IgD-negative memory B cell (primary cell): ENCODE data around the gene PIERCE2. TPM values are rescaled to one million over a fixed set of nuclear protein-coding genes. Genes with fewer than 3 reads are reported as not detected.
A peak's percentile ranks its signal among the peaks of the same experiment; 100 is the strongest.
"Not testable (repeated sequence)": the region's sequence is repeated elsewhere in the genome, so short reads cannot be mapped to it uniquely, and the experiment has no call there.

Experiments
- H3K27ac Mint-ChIP-seq, 3 donors: one replicate each; pipeline ENCODE4 v1.8.0; 2020 to 2022; ENCODE audit warnings: mild to moderate bottlenecking in 3 of 3, mixed read lengths in 3 of 3, moderate library complexity in 1 of 3
- H3K27me3 Mint-ChIP-seq: one replicate; pipeline ENCODE4 v1.8.0; 2021; ENCODE audit warnings: mixed read lengths
- H3K36me3 Mint-ChIP-seq: one replicate; pipeline ENCODE4 v1.8.0; 2020; ENCODE audit warnings: mild to moderate bottlenecking, mixed read lengths
- H3K4me1 Mint-ChIP-seq, 3 donors: one replicate each; pipeline ENCODE4 v1.8.0; 2020 to 2022; ENCODE audit warnings: mixed read lengths in 3 of 3, mild to moderate bottlenecking in 1 of 3
- H3K4me3 Mint-ChIP-seq, 4 donors: one replicate each; pipeline ENCODE4 v1.8.0; 2020 to 2022; ENCODE audit warnings: mild to moderate bottlenecking in 4 of 4, mixed read lengths in 4 of 4, moderate library complexity in 3 of 4
- H3K9me3 Mint-ChIP-seq, 3 donors: one replicate each; pipeline ENCODE4 v1.8.0; 2020 to 2021; ENCODE audit warnings: mixed read lengths in 3 of 3, mild to moderate bottlenecking in 1 of 3
- polyA plus RNA-seq: library from polyadenylated mRNA; unstranded; fragments of 300-500 nt; fragmentation: Illumina TruSeq; gene quantifications from one replicate; pipeline ENCODE4 v1.2.3, GENCODE V29; 2021

PIERCE2 gene
- polyA plus RNA-seq, result 2.2 TPM

GRCh38 chr15:55408012-55408928 is at the start of gene PIERCE2, which contains the start of gene CCPG1:
Gene PIERCE2 (plus strand): TSS chr15:55408495. CDS start chr15:55408769, 274 bp downstream.
Gene CCPG1 (minus strand): TSS chr15:55408359. CDS start chr15:55389424, 18,935 bp downstream.
- Mint-ChIP-seq H3K4me3 (peak within 1 kb of the TSS; percentile 90 to 97 (median 90)), H3K27me3 (no peaks in the 10 kb centered on the region), H3K9me3 (no peaks in the 10 kb centered on the region), H3K36me3 (no peaks in the 10 kb centered on the region), H3K27ac (peak within 1 kb of the TSS; percentile 31 to 92 (median 68)), H3K4me1 (peaks cover 19 to 25% (median 20%) of the 10 kb centered on the region in 3 donors)

- Mint-ChIP-seq H3K27me3 (no peaks in the 10 kb centered on the region), H3K36me3 (peaks cover 9% of the 10 kb centered on the region), H3K27ac (no peak overlapping the region), H3K9me3 (no peaks in the 10 kb centered on the region), H3K4me1 (peaks cover 0 to 4% (median 2%) of the 10 kb centered on the region in 3 donors), H3K4me3 (no peak overlapping the region)
Observed at GRCh38 chr15:55360256-55360655, 48.0 kb upstream of the PIERCE2 start.

DNA sequence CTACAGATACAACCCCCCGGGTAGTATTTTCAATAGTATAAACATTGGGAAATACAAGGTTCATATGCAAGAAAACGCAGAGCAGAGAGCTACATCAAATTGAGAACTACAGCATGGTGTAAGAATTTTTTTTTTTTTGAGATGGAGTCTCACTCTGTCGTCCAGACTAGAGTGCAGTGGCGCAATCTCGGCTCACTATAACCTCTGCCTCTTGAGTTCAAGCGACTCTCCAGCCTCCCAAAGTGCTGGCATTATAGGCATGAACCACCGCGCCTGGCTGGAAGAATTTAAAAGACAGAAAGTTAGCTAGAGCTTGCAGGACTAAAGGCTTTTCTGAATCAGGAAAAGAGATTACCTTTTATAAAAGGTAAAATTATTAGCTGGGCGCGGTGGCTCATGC is 47.2 kb upstream of the PIERCE2 start:
- Mint-ChIP-seq H3K4me3 (no peak overlapping the region), H3K27me3 (no peaks in the 10 kb centered on the region), H3K36me3 (peaks cover 9% of the 10 kb centered on the region), H3K27ac (no peak overlapping the region), H3K9me3 (no peaks in the 10 kb centered on the region), H3K4me1 (peaks cover 0 to 4% (median 2%) of the 10 kb centered on the region in 3 donors)

- H3K27me3 Mint-ChIP-seq, result no peaks in the 10 kb centered on the region
- H3K36me3 Mint-ChIP-seq, result peaks cover under 1% of the 10 kb centered on the region
- H3K4me3 Mint-ChIP-seq, result no peak overlapping the region
- H3K4me1 Mint-ChIP-seq, result peaks cover 0 to 4% (median 2%) of the 10 kb centered on the region in 3 donors
- no peak overlapping the region for H3K27ac Mint-ChIP-seq
- no peaks in the 10 kb centered on the region for H3K9me3 Mint-ChIP-seq
Observed at GRCh38 chr15:55362641-55363040, 45.7 kb upstream of the PIERCE2 start.

- peaks cover 7% of the 10 kb centered on the region for H3K36me3 Mint-ChIP-seq
- H3K9me3 Mint-ChIP-seq, result no peaks in the 10 kb centered on the region
- peak overlapping the region in 1 of 3 donors; percentile 65 for H3K27ac Mint-ChIP-seq
- H3K27me3 Mint-ChIP-seq, result no peaks in the 10 kb centered on the region
- H3K4me1 Mint-ChIP-seq, result peaks cover 0 to 3% (median under 1%) of the 10 kb centered on the region in 3 donors
- H3K4me3 Mint-ChIP-seq, result no peak overlapping the region
Observed at GRCh38 chr15:55366981-55367380, 41.3 kb upstream of the PIERCE2 start.

- H3K4me3 Mint-ChIP-seq, result peak overlapping the region in 1 of 4 donors; percentile 14
- H3K9me3 Mint-ChIP-seq, result no peaks in the 10 kb centered on the region
- H3K36me3 Mint-ChIP-seq, result peaks cover 5% of the 10 kb centered on the region
- peaks cover 15 to 18% (median 18%) of the 10 kb centered on the region in 3 donors for H3K4me1 Mint-ChIP-seq
- peak overlapping the region in 2 of 3 donors; percentile 13 to 39 for H3K27ac Mint-ChIP-seq
- H3K27me3 Mint-ChIP-seq, result no peaks in the 10 kb centered on the region
Observed at GRCh38 chr15:55372701-55373440, 35.4 kb upstream of the PIERCE2 start.

GRCh38 chr15:55379095-55379494 is 29.2 kb upstream of the PIERCE2 start:
- Mint-ChIP-seq H3K9me3 (no peaks in the 10 kb centered on the region), H3K36me3 (peaks cover 8% of the 10 kb centered on the region), H3K27ac (no peak overlapping the region), H3K4me3 (no peak overlapping the region), H3K4me1 (peaks cover 0 to 4% (median 0%) of the 10 kb centered on the region in 3 donors), H3K27me3 (no peaks in the 10 kb centered on the region)

- Mint-ChIP-seq H3K4me3 (no peak overlapping the region), H3K27me3 (no peaks in the 10 kb centered on the region), H3K27ac (no peak overlapping the region), H3K4me1 (no peaks in the 10 kb centered on the region), H3K9me3 (no peaks in the 10 kb centered on the region), H3K36me3 (peaks cover 8% of the 10 kb centered on the region)
Observed at GRCh38 chr15:55381595-55381994, 26.7 kb upstream of the PIERCE2 start.

DNA sequence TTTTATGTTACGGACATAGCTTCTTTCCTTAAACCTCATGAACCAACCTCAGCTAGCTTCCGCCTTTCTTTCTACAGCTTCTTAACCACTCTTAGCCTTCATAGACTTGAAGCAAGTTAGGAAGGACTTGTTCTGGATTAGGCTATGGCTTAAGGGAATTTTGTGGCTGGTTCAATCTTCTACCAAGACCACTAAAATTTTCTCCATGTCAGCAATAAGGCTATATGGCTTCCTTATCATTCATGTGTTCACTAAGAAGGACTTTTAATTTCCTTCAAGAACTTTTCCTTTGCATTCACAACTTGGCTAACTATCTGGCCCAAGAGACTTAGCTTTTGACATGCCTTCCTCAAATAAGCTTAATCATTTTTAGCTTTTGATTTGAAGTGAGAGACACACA is 24.6 kb upstream of the PIERCE2 start:
- H3K27me3 Mint-ChIP-seq, result no peaks in the 10 kb centered on the region
- peaks cover 11% of the 10 kb centered on the region for H3K36me3 Mint-ChIP-seq
- H3K4me1 Mint-ChIP-seq, result no peaks in the 10 kb centered on the region
- H3K4me3 Mint-ChIP-seq, result no peak overlapping the region
- peak overlapping the region in 1 of 3 donors; percentile 31 for H3K27ac Mint-ChIP-seq
- no peaks in the 10 kb centered on the region for H3K9me3 Mint-ChIP-seq

GRCh38 chr15:55387027-55387426 is 21.3 kb upstream of the PIERCE2 start:
- H3K27me3 Mint-ChIP-seq, result no peaks in the 10 kb centered on the region
- peak overlapping the region in 1 of 3 donors; percentile 86 for H3K27ac Mint-ChIP-seq
- H3K4me3 Mint-ChIP-seq, result no peak overlapping the region
- H3K36me3 Mint-ChIP-seq, result peaks cover 13% of the 10 kb centered on the region
- no peaks in the 10 kb centered on the region for H3K4me1 Mint-ChIP-seq
- H3K9me3 Mint-ChIP-seq, result no peaks in the 10 kb centered on the region

DNA sequence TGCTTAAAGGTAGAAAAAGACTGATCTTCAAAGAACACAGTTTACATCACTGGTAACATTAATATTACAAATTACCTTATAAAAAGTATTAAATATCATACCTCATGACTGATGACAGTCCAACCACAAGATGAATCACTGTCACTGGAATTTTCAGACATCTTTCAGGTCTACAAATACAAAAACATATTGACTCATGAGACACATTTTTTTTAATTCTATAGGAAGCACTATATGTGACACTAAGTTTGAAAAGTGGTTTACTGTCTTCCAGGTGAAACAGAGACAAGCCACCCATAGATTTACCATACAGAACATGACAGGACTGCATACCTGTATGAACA is 19.1 kb upstream of the PIERCE2 start:
- Mint-ChIP-seq H3K9me3 (no peaks in the 10 kb centered on the region), H3K4me3 (no peak overlapping the region), H3K36me3 (peaks cover 10% of the 10 kb centered on the region), H3K4me1 (peaks cover 0 to 2% (median 0%) of the 10 kb centered on the region in 3 donors), H3K27ac (no peak overlapping the region), H3K27me3 (no peaks in the 10 kb centered on the region)

DNA sequence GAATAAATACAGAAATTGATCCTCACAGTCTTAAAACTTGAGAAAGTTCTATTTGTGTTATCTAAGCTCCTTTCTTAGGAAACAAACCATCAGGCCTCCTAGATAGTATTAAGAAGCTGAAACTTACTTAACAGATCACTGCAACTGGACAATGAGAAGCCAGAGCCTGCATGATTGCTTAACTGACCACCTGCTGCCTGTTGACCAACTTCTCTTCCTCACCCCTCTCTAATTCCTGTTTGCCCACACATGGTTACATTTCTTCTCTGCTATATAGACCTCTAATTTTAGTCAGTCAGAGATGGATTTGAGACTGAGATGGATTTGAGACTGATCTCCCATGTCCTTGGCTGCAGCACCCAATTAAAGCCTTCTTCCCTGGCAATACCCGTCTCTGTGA is 13.6 kb upstream of the PIERCE2 start:
- H3K27me3 Mint-ChIP-seq, result no peaks in the 10 kb centered on the region
- H3K4me3 Mint-ChIP-seq, result no peak overlapping the region
- peaks cover 0 to 4% (median 3%) of the 10 kb centered on the region in 3 donors for H3K9me3 Mint-ChIP-seq
- no peak overlapping the region for H3K27ac Mint-ChIP-seq
- peaks cover 23% of the 10 kb centered on the region for H3K36me3 Mint-ChIP-seq
- H3K4me1 Mint-ChIP-seq, result peaks cover 11 to 17% (median 11%) of the 10 kb centered on the region in 3 donors

DNA sequence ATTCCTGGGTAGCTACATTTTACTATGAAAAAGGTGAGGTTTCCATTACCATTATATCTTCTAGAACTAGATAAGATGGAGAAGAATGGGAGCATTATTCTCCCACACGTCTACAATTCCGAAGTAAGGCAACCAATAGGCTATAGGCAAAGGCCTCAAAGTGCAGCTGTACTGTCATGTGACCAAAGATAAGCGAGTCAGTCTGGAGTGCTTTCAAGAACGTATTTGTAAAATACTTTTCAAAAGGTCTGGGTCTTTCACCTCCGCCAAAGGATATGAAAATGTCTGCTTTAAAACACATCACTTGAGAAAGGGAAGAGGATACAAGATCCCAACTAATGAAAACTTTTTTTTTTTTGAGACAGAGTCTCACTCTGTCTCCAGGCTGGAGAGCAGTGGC is 10.1 kb upstream of the PIERCE2 start:
- H3K4me1 Mint-ChIP-seq, result peaks cover 17 to 37% (median 22%) of the 10 kb centered on the region in 3 donors
- no peaks in the 10 kb centered on the region for H3K27me3 Mint-ChIP-seq
- no peak overlapping the region for H3K4me3 Mint-ChIP-seq
- peak overlapping the region in 1 of 3 donors; percentile 67 for H3K27ac Mint-ChIP-seq
- H3K36me3 Mint-ChIP-seq, result peaks cover 22% of the 10 kb centered on the region
- peaks cover 2 to 4% (median 3%) of the 10 kb centered on the region in 3 donors for H3K9me3 Mint-ChIP-seq

DNA sequence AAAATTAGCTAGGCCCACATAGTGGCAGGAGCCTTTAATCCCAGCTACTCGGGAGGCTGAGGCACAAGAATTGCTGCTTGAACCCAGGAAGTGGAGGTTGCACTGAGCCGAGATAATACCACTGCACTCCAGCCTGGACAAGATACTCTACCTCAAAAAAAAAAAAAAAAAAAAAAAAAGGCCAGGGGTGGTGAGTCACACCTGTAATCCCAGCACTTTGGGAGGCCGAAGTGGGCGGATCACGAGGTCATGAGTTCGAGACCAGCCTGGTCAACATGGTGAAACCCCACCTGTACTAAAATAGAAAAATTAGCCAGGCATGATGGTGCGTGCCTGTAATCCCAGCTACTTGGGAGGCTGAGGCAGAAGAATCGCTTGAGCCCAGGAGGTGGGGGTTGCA is 8.2 kb upstream of the PIERCE2 start:
- H3K27ac Mint-ChIP-seq, H3K27me3 Mint-ChIP-seq, H3K4me3 Mint-ChIP-seq, H3K9me3 Mint-ChIP-seq: not testable (repeated sequence)
- H3K4me1 Mint-ChIP-seq, result peaks cover 25 to 38% (median 29%) of the 10 kb centered on the region in 3 donors
- H3K36me3 Mint-ChIP-seq, result peaks cover 18% of the 10 kb centered on the region

DNA sequence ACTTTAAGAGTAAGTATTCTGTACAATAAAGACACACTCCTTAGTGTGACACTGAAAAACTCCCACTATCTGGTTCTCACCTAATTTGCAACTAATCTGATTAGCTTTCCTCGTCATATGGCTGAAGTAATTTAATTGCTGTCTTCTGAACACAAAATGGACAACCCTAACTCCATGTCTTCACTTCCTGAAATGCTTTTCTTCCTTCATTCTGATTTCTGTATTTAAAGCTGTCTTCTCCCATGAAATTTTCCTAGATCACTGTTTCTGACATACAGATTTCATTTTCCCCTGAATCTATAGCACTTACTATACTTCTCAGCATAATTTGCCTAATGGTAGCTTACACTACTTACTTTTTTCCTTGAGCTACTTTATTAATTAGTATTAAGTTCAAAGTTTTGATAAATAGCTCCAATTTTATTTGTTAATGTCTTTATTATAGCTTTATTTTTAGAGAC is 6.5 kb upstream of the PIERCE2 start:
- Mint-ChIP-seq H3K9me3 (peaks cover 0 to 2% (median 0%) of the 10 kb centered on the region in 3 donors), H3K4me3 (no peak overlapping the region), H3K27me3 (no peaks in the 10 kb centered on the region), H3K36me3 (peaks cover 14% of the 10 kb centered on the region), H3K4me1 (peaks cover 23 to 35% (median 28%) of the 10 kb centered on the region in 3 donors), H3K27ac (no peak overlapping the region)
